ENCODE data around the gene EZR. TPM values are rescaled to one million over a fixed set of nuclear protein-coding genes. Genes with fewer than 3 reads are reported as not detected.

The EZR gene
- polyA plus RNA-seq, 3 donors: 68.1 to 95.8 (median 86.3) TPM

DNA sequence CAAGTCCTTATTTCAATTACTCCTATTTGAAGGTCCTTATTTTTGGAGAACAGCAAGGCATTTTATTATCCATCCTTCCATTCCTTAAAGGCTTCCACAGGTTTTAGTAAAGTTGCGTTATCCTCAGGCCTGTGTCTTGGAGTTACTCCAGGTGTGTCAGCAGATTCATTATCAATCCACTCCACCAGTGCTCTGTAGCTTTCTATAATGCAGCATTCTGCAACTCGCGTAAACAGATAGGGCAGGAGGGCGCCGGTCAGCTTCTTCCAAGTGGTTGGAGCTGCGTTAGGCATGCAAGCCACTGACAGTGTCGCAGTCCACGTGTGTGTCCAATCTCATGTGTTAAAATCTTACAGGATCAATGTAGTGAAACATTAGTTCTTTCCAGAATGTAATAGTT, 93.5 kb downstream of the EZR start:
- H3K9ac ChIP-seq (ENCODE audit: insufficient read depth, low read length, poor library complexity, severe bottlenecking): no peak overlapping the region
- H3K4me1 ChIP-seq (ENCODE audit: control insufficient read depth in 1 of 2, insufficient read depth in 2 of 2, low read length in 2 of 2): peaks cover 7 to 8% of the 10 kb centered on the region in 2 donors
- Mint-ChIP-seq H3K27me3 (ENCODE audit: low read depth in 3 of 3) (peaks cover 0 to 3% (median 2%) of the 10 kb centered on the region in 3 donors), H3K36me3 (peaks cover 50 to 70% of the 10 kb centered on the region in 2 donors), H3K4me3 (no peak overlapping the region), H3K4me1 (peaks cover 9% of the 10 kb centered on the region), H3K27ac (no peak overlapping the region), H3K9me3 (peaks cover 8 to 21% (median 15%) of the 10 kb centered on the region in 7 donors)
- no peak overlapping the region for H3K27ac ChIP-seq (ENCODE audit: low read depth in 1 of 2, low read length in 2 of 2)
- no peak for DNase-seq
- intact Hi-C loops (cut with micrococcal nuclease): no loop called here
- WGBS (ENCODE audit: insufficient coverage): 100% methylated on average over 4 of the region's 8 CpGs
- no peaks in the 10 kb centered on the region for H3K79me2 ChIP-seq (ENCODE audit: insufficient read depth, low read length)
- H3K9me3 ChIP-seq (replicated peaks in 1 of 2; ENCODE audit: control insufficient read depth in 1 of 2, insufficient read depth in 1 of 2, low read length in 2 of 2): peaks cover 9 to 15% of the 10 kb centered on the region in 2 donors
- H3K4me3 ChIP-seq (replicated peaks in 1 of 3; ENCODE audit: low read depth in 2 of 3, low read length in 3 of 3): no peak overlapping the region
- H2AFZ ChIP-seq (ENCODE audit: insufficient read depth, low read depth, low read length, poor library complexity, severe bottlenecking): no peak overlapping the region
- TF ChIP-seq, protein P1, sequence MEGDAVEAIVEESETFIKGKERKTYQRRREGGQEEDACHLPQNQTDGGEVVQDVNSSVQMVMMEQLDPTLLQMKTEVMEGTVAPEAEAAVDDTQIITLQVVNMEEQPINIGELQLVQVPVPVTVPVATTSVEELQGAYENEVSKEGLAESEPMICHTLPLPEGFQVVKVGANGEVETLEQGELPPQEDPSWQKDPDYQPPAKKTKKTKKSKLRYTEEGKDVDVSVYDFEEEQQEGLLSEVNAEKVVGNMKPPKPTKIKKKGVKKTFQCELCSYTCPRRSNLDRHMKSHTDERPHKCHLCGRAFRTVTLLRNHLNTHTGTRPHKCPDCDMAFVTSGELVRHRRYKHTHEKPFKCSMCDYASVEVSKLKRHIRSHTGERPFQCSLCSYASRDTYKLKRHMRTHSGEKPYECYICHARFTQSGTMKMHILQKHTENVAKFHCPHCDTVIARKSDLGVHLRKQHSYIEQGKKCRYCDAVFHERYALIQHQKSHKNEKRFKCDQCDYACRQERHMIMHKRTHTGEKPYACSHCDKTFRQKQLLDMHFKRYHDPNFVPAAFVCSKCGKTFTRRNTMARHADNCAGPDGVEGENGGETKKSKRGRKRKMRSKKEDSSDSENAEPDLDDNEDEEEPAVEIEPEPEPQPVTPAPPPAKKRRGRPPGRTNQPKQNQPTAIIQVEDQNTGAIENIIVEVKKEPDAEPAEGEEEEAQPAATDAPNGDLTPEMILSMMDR (IDR thresholded peaks at IDR 0.05): no peak
- H4K20me1 ChIP-seq (ENCODE audit: insufficient read depth, low read length): no peaks in the 10 kb centered on the region
- no peaks in the 10 kb centered on the region for H3K27me3 ChIP-seq (ENCODE audit: control insufficient read depth in 2 of 2, insufficient read depth in 2 of 2, low read length in 2 of 2)
- no peak overlapping the region for H3K4me2 ChIP-seq (replicated peaks; ENCODE audit: extremely low read depth, low read length, poor library complexity, severe bottlenecking)
- peaks cover 12 to 49% of the 10 kb centered on the region in 2 donors for H3K36me3 ChIP-seq (replicated peaks in 1 of 2; ENCODE audit: control insufficient read depth in 1 of 2, insufficient read depth in 2 of 2, low read length in 2 of 2)

GRCh38 chr6:158722176-158722729, 96.9 kb downstream of the EZR start:
- peaks cover 53 to 64% of the 10 kb centered on the region in 2 donors for H3K36me3 Mint-ChIP-seq
- intact Hi-C loops (cut with micrococcal nuclease): loop anchor here in 1 of 2 donors (5.0 kb wide), 1 partner anchor 35 kb away; no protein-coding TSS in a partner anchor

More at GRCh38 chr6:158722176-158722729, 96.9 kb downstream of the EZR start:
- no peaks in the 10 kb centered on the region for H3K9me3 ChIP-seq (replicated peaks in 1 of 2; ENCODE audit: control insufficient read depth in 1 of 2, insufficient read depth in 1 of 2, low read length in 2 of 2)
- H3K79me2 ChIP-seq (ENCODE audit: insufficient read depth, low read length): no peaks in the 10 kb centered on the region
- TF ChIP-seq, protein P1 (IDR thresholded peaks at IDR 0.05): no peak
- 88% methylated on average over 4 of the region's 5 CpGs for WGBS (ENCODE audit: insufficient coverage)
- no peak overlapping the region for H2AFZ ChIP-seq (ENCODE audit: insufficient read depth, low read depth, low read length, poor library complexity, severe bottlenecking)
- no peak overlapping the region for H3K27ac ChIP-seq (ENCODE audit: low read depth in 1 of 2, low read length in 2 of 2)
- peaks cover 26 to 36% of the 10 kb centered on the region in 2 donors for H3K4me1 ChIP-seq (ENCODE audit: control insufficient read depth in 1 of 2, insufficient read depth in 2 of 2, low read length in 2 of 2)
- peaks cover 8 to 41% of the 10 kb centered on the region in 2 donors for H3K36me3 ChIP-seq (replicated peaks in 1 of 2; ENCODE audit: control insufficient read depth in 1 of 2, insufficient read depth in 2 of 2, low read length in 2 of 2)
- Mint-ChIP-seq H3K9me3 (no peaks in the 10 kb centered on the region), H3K27me3 (ENCODE audit: low read depth in 3 of 3) (peaks cover 0 to 3% (median 2%) of the 10 kb centered on the region in 3 donors), H3K4me3 (no peak overlapping the region), H3K27ac (peak overlapping the region in 1 of 7 donors; percentile 30), H3K4me1 (peaks cover 37% of the 10 kb centered on the region)
- H3K9ac ChIP-seq (ENCODE audit: insufficient read depth, low read length, poor library complexity, severe bottlenecking): no peak overlapping the region
- no peak for DNase-seq
- no peak overlapping the region for H3K4me3 ChIP-seq (replicated peaks in 1 of 3; ENCODE audit: low read depth in 2 of 3, low read length in 3 of 3)
- no peak overlapping the region for H3K4me2 ChIP-seq (replicated peaks; ENCODE audit: extremely low read depth, low read length, poor library complexity, severe bottlenecking)
- no peaks in the 10 kb centered on the region for H3K27me3 ChIP-seq (ENCODE audit: control insufficient read depth in 2 of 2, insufficient read depth in 2 of 2, low read length in 2 of 2)
- no peaks in the 10 kb centered on the region for H4K20me1 ChIP-seq (ENCODE audit: insufficient read depth, low read length)
